Measurements from ENCODE around the gene BEST2. TPM values are rescaled to one million over a fixed set of nuclear protein-coding genes. Genes with fewer than 3 reads are reported as not detected.

Gene BEST2
- total RNA-seq, 2 donors from 2014 or later: not detected

DNA sequence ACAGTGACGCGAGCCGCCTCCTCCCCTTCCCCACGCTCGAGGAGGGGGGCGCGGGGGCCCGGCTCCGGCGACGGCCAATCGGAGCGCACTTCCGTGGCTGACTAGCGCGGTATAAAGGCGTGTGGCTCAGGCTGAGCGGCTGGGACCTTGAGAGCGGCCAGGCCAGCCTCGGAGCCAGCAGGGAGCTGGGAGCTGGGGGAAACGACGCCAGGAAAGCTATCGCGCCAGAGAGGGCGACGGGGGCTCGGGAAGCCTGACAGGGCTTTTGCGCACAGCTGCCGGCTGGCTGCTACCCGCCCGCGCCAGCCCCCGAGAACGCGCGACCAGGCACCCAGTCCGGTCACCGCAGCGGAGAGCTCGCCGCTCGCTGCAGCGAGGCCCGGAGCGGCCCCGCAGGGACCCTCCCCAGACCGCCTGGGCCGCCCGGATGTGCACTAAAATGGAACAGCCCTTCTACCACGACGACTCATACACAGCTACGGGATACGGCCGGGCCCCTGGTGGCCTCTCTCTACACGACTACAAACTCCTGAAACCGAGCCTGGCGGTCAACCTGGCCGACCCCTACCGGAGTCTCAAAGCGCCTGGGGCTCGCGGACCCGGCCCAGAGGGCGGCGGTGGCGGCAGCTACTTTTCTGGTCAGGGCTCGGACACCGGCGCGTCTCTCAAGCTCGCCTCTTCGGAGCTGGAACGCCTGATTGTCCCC is 39.9 kb downstream of the BEST2 start, which contains the start of gene JUNB:
Gene JUNB (plus strand): TSS at position 142 of the 706 bp plus-strand sequence. CDS start 286 bp downstream, at position 428.
- TF ChIP-seq, protein P1, sequence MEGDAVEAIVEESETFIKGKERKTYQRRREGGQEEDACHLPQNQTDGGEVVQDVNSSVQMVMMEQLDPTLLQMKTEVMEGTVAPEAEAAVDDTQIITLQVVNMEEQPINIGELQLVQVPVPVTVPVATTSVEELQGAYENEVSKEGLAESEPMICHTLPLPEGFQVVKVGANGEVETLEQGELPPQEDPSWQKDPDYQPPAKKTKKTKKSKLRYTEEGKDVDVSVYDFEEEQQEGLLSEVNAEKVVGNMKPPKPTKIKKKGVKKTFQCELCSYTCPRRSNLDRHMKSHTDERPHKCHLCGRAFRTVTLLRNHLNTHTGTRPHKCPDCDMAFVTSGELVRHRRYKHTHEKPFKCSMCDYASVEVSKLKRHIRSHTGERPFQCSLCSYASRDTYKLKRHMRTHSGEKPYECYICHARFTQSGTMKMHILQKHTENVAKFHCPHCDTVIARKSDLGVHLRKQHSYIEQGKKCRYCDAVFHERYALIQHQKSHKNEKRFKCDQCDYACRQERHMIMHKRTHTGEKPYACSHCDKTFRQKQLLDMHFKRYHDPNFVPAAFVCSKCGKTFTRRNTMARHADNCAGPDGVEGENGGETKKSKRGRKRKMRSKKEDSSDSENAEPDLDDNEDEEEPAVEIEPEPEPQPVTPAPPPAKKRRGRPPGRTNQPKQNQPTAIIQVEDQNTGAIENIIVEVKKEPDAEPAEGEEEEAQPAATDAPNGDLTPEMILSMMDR (IDR thresholded peaks at IDR 0.05): peak in 1 of 2 donors; percentile 11

DNA sequence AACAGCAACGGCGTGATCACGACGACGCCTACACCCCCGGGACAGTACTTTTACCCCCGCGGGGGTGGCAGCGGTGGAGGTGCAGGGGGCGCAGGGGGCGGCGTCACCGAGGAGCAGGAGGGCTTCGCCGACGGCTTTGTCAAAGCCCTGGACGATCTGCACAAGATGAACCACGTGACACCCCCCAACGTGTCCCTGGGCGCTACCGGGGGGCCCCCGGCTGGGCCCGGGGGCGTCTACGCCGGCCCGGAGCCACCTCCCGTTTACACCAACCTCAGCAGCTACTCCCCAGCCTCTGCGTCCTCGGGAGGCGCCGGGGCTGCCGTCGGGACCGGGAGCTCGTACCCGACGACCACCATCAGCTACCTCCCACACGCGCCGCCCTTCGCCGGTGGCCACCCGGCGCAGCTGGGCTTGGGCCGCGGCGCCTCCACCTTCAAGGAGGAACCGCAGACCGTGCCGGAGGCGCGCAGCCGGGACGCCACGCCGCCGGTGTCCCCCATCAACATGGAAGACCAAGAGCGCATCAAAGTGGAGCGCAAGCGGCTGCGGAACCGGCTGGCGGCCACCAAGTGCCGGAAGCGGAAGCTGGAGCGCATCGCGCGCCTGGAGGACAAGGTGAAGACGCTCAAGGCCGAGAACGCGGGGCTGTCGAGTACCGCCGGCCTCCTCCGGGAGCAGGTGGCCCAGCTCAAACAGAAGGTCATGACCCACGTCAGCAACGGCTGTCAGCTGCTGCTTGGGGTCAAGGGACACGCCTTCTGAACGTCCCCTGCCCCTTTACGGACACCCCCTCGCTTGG is 40.7 kb downstream of the BEST2 start:
- Histone ChIP-seq H3K27ac (peak overlapping the region; percentile 96 to 99), H3K4me3 (peak overlapping the region; percentile 82 to 88), H3K36me3 (peaks cover 9% of the 10 kb centered on the region), H3K9me3 (no peaks in the 10 kb centered on the region), H3K4me1 (peaks cover 0 to 45% of the 10 kb centered on the region in 2 donors), H3K27me3 (no peaks in the 10 kb centered on the region)
- DNase-seq (ENCODE audit: low spot score): no peak
- TF ChIP-seq, protein P1 (IDR thresholded peaks at IDR 0.05): no peak

More for the DNA sequence above, 39.9 kb downstream of the BEST2 start, which contains the start of gene JUNB:
- Histone ChIP-seq H3K4me1 (peaks cover 0 to 53% of the 10 kb centered on the region in 2 donors), H3K4me3 (peak within 1 kb of the TSS; percentile 82 to 88), H3K27ac (peak within 1 kb of the TSS; percentile 96 to 99), H3K27me3 (no peaks in the 10 kb centered on the region), H3K9me3 (no peaks in the 10 kb centered on the region), H3K36me3 (peaks cover 9% of the 10 kb centered on the region)
- DNase-seq (ENCODE audit: low spot score): peak; percentile 98

DNA sequence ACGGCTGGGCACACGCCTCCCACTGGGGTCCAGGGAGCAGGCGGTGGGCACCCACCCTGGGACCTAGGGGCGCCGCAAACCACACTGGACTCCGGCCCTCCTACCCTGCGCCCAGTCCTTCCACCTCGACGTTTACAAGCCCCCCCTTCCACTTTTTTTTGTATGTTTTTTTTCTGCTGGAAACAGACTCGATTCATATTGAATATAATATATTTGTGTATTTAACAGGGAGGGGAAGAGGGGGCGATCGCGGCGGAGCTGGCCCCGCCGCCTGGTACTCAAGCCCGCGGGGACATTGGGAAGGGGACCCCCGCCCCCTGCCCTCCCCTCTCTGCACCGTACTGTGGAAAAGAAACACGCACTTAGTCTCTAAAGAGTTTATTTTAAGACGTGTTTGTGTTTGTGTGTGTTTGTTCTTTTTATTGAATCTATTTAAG is 41.3 kb downstream of the BEST2 start:
- Histone ChIP-seq H3K36me3 (peaks cover 9% of the 10 kb centered on the region), H3K4me3 (peak overlapping the region; percentile 82 to 88), H3K27ac (peak overlapping the region; percentile 96 to 99), H3K27me3 (no peaks in the 10 kb centered on the region), H3K4me1 (peaks cover 0 to 39% of the 10 kb centered on the region in 2 donors), H3K9me3 (no peaks in the 10 kb centered on the region)
- TF ChIP-seq, protein P1 (IDR thresholded peaks at IDR 0.05): no peak
- DNase-seq (ENCODE audit: low spot score): no peak

GRCh38 chr19:12793290-12794195 is 42.0 kb downstream of the BEST2 start:
- Histone ChIP-seq H3K27ac (peak overlapping the region; percentile 96 to 99), H3K4me3 (peak overlapping the region; percentile 82 to 88), H3K36me3 (peaks cover 9% of the 10 kb centered on the region), H3K9me3 (no peaks in the 10 kb centered on the region), H3K4me1 (peaks cover 0 to 32% of the 10 kb centered on the region in 2 donors), H3K27me3 (no peaks in the 10 kb centered on the region)
- peak; percentile 93 for DNase-seq (ENCODE audit: low spot score)
- TF ChIP-seq, protein P1 (IDR thresholded peaks at IDR 0.05): peak in 1 of 2 donors; percentile 29
